Dendritic cell treated with granulocyte-macrophage colony-stimulating factor and Interleukin-4, amounts not matched to agents 40 ng/mL and 50 ng/mL, for 4 days (primary cell): ENCODE measurements around the gene SPEF1.

Experiments used
- H3K27ac Mint-ChIP-seq: one replicate; pipeline ENCODE4 v1.8.0; 2022; ENCODE audit warnings: mild to moderate bottlenecking, mixed read lengths
- H3K27me3 Mint-ChIP-seq: one replicate; pipeline ENCODE4 v1.8.0; 2022; ENCODE audit warnings: mild to moderate bottlenecking, mixed read lengths
- H3K36me3 Mint-ChIP-seq: one replicate; pipeline ENCODE4 v1.8.0; 2022; ENCODE audit warnings: low read depth, mixed read lengths
- H3K4me1 Mint-ChIP-seq: one replicate; pipeline ENCODE4 v1.8.0; 2022; ENCODE audit warnings: low read depth, mixed read lengths
- H3K4me3 Mint-ChIP-seq: one replicate; pipeline ENCODE4 v1.8.0; 2022; ENCODE audit warnings: mild to moderate bottlenecking, moderate library complexity, mixed read lengths
- H3K9me3 Mint-ChIP-seq: one replicate; pipeline ENCODE4 v1.8.0; 2022; ENCODE audit warnings: mixed read lengths
- intact Hi-C: fragments of 100-400 bp; cut with micrococcal nuclease; formaldehyde crosslinking; loops from one replicate; pipeline ENCODE4 v1.15.0; 2022

Gene SPEF1

DNA sequence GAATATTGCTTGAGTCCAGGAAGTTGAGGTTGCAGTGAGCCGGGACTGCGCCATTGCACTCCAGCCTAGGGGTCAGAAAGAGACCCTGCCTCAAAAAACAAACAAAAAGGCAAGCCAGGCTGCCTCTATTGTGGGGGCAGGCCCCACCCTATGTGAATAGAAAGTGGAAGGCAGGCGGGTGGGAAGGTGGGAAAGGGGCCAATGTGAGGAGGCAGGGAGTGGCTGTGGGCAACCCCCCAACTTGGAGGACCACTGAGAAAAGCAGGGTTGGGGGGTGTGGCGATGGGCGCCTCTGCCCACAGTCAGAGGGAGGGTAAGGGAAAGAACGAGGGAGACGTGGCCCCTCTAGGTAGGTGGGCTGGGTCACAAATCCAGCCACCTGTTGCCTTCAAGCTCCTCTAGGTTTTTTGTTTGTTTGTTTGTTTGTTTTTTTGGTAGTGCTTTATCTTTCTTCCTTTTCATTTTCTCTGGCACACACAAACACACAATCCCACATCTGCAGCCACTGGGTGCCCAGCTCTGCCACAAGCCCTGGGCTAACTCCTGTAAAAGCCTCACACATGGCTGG is 33.8 kb upstream of the SPEF1 start:
- no peak overlapping the region for H3K4me3 Mint-ChIP-seq

DNA sequence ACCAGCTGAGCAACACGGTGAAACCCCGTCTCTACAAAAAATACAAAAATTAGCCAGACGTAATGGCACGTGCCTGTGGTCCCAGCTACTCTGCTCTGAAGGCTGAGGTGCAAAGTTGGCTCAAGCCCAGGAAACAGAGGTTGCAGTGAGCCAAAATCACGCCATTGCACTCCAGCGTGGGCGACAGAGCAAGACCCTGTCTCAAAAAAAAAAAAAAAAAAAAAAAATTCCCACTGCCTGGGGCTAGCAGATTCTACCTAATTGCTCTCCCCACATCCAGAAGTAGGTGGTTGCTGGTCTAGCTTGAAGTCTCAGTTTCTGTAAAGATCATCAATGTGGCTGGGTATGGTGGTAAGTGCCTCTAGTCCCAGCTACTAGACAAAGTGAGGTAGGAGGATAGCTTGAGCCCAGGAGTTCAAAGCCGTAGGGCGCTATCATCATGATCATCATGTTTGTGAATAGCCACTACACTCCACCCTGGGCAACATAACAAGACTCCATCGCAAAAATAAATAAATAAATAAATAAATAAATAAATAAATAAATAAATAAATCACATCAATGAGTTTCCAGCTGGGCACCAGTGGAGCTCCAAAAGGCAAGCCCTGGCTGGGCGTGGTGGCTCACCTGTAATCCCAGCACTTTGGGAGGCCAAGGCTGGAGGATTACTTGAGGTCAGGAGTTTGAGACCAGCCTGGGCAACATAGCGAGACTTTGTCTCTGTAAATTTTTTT is 32.8 kb upstream of the SPEF1 start:
- Mint-ChIP-seq H3K4me1 (peaks cover 50% of the 10 kb centered on the region), H3K4me3 (no peak overlapping the region), H3K9me3 (no peaks in the 10 kb centered on the region), H3K27ac (peak overlapping the region; percentile 97), H3K36me3 (peaks cover 6% of the 10 kb centered on the region), H3K27me3 (peaks cover 2% of the 10 kb centered on the region)
- intact Hi-C loops, result no loop called here

More for the DNA sequence above, 33.8 kb upstream of the SPEF1 start:
- peaks cover 6% of the 10 kb centered on the region for H3K36me3 Mint-ChIP-seq
- H3K27ac Mint-ChIP-seq, result peak overlapping the region; percentile 1
- H3K27me3 Mint-ChIP-seq, result peaks cover 2% of the 10 kb centered on the region
- H3K4me1 Mint-ChIP-seq, result peaks cover 57% of the 10 kb centered on the region
- no peaks in the 10 kb centered on the region for H3K9me3 Mint-ChIP-seq
- intact Hi-C loops, result no loop called here

DNA sequence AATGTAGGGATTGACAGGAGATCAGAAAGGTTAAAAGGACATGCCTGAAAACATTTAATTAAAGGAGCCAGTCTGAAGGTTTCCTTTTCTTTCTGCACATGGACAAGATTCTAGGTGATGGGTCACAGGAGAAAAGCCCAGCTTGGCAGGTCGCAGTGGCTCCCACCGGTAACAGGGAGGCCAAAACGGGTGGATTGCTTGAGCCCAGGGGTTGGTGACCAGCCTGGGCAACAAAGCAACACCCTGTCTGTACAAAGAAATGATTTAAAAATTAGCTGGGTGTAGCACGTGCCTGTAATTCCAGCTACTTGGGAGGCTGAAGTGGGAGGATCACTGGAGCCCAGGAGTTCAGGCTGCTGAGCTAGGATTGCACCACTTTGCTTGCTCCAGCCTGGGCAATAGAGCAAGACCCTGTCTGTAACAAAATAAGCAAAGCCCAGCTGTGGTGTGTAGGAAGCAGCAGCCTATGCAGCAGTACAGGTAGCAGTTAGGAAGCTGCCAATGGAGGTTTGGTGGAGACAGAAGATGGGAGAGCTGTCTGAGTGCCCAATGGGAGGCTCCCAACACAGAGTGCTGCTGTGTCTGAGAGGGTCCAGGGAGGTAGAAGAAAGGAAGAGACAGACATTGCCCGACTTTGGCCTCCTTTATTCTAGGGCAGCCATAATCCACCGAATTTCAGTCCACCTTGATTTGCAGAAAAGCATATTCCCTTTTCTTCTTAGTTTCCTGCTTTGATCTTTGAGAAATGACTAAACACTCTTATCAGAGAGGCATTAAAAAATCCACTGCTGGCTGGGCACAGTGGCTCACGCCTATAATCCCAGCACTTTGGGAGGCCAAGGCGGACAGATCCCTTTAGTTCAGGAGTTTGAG is 32.0 kb upstream of the SPEF1 start:
- peaks cover 6% of the 10 kb centered on the region for H3K36me3 Mint-ChIP-seq
- H3K4me3 Mint-ChIP-seq, result no peak overlapping the region
- H3K4me1 Mint-ChIP-seq, result peaks cover 43% of the 10 kb centered on the region
- H3K27ac Mint-ChIP-seq, result peak overlapping the region; percentile 97
- peaks cover 2% of the 10 kb centered on the region for H3K27me3 Mint-ChIP-seq
- intact Hi-C loops, result no loop called here
- no peaks in the 10 kb centered on the region for H3K9me3 Mint-ChIP-seq

DNA sequence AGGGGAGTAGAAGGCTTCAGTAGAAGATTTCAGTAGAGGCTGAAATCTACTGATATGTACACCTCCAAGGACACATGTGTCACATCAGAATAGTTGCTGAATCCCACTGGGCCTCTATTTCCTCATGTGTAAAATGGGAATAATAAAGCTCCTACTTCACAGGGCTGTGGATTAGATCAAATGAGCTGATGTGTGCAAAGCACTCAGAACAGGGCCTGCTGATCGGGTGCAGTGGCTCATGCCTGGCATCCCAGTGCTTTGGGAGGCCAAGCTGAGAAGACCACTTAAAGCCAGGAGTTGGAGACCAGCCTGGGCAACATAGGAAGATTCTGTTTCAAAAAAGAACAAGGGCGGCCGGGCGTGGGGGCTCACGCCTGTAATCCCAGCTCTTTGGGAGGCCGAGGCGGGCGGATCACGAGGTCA is 31.0 kb upstream of the SPEF1 start:
- Mint-ChIP-seq H3K9me3 (no peaks in the 10 kb centered on the region), H3K27ac (peak overlapping the region; percentile 97), H3K27me3 (peaks cover 2% of the 10 kb centered on the region), H3K4me1 (peaks cover 50% of the 10 kb centered on the region), H3K36me3 (peaks cover 6% of the 10 kb centered on the region), H3K4me3 (no peak overlapping the region)
- intact Hi-C loops, result no loop called here

DNA sequence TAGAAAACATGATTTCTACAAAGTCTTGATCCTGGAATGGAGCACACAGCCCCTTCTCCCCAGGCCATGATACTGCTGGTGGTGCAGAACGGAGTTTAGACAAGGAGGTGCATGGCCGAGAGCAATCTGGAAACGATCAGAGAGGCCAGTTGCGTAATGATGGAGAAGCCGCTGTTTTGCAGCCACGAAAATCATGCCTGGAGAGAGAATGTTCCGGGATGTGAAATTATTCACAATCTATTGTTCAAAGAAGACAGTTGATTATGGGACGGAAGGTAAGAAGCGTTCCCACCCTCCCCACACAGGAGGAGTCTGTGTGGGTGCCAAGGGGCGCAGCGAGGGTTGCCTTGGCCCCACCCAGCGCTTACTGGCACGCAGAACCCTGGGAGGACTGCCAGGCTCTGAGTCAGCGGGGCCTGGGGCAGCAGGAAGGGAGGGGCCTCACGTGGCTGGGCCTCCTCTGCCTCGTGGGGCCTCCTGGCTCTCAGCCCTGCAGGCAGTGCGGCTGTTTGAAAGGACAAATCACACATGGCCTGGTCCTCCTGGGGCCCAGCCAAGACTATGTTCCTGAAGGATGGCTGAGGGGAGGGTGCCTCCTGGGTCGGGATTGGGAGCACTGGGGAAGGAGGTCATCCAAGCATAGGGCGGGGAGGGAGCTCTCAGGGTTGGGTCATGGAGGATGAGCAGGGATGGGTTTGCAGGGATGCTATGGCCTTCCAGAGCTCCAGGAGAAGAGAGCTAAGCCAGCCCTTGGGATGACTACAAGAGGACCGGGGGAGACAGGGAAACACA is 30.4 kb upstream of the SPEF1 start:
- H3K4me1 Mint-ChIP-seq, result peaks cover 56% of the 10 kb centered on the region
- peak overlapping the region; percentile 97 for H3K27ac Mint-ChIP-seq
- H3K4me3 Mint-ChIP-seq, result peak overlapping the region; percentile 84
- H3K9me3 Mint-ChIP-seq, result no peaks in the 10 kb centered on the region
- intact Hi-C loops, result loop anchor here (1.0 to 2.0 kb wide), 2 partner anchors 9 to 15 kb away; partner anchors contain the start of genes AP5S1 and CDC25B
- H3K36me3 Mint-ChIP-seq, result peaks cover 6% of the 10 kb centered on the region
- H3K27me3 Mint-ChIP-seq, result peaks cover 2% of the 10 kb centered on the region

DNA sequence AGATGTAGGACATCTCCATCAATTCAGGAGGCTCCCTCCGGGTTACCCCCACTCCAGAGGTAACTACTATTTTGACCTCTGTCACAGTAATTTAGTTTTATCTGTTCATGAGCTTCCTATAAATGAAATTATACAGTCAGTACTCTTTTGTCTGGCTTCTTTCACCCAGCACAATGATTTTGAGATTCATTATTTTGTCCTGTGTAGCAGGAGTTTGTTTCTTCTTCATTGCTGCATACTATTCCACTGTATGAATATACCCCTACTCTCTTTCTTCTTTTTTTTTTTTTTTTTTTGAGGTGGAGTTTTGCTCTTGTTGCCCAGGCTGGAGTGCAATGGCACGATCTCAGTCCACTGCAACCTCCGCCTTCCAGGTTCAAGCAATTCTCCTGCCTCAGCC is 27.3 kb upstream of the SPEF1 start:
- Mint-ChIP-seq H3K36me3 (peaks cover 35% of the 10 kb centered on the region), H3K27ac (peak overlapping the region; percentile 84), H3K4me1 (peaks cover 85% of the 10 kb centered on the region), H3K9me3 (no peaks in the 10 kb centered on the region), H3K27me3 (no peaks in the 10 kb centered on the region), H3K4me3 (peak overlapping the region; percentile 66)
- intact Hi-C loops, result no loop called here

DNA sequence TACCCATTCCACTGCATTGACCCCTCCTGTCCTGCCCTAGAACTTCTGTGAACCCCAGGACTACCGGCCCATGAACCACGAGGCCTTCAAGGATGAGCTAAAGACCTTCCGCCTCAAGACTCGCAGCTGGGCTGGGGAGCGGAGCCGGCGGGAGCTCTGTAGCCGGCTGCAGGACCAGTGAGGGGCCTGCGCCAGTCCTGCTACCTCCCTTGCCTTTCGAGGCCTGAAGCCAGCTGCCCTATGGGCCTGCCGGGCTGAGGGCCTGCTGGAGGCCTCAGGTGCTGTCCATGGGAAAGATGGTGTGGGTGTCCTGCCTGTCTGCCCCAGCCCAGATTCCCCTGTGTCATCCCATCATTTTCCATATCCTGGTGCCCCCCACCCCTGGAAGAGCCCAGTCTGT is 23.5 kb upstream of the SPEF1 start:
- peaks cover 67% of the 10 kb centered on the region for H3K36me3 Mint-ChIP-seq

DNA sequence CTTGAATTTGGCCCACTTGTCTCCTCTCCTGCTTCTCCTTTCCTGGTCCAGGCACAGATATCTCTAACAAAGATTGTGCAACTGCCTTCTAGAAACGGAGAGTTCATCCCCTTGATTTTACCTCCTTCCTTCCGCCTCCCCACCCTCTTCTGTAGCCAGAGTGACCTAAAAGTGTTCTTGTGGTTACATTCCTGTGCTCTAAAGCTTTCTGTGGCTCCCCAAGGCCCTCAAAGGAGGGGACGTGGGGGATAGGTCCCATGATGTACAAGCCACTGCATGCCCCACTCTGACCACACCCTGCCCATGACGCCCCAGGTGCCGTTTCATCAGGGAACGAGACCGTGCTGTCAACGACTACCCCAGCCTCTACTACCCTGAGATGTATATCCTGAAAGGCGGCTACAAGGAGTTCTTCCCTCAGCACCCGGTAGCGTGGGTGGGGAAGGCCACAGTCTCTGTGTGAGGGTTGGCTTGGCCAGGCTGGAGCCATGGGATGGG is 23.1 kb upstream of the SPEF1 start:
- Mint-ChIP-seq H3K4me3 (no peak overlapping the region), H3K4me1 (peaks cover 72% of the 10 kb centered on the region), H3K27me3 (no peaks in the 10 kb centered on the region), H3K36me3 (peaks cover 72% of the 10 kb centered on the region), H3K9me3 (no peaks in the 10 kb centered on the region), H3K27ac (peak overlapping the region; percentile 47)
- intact Hi-C loops, result no loop called here

More for the DNA sequence above, 23.5 kb upstream of the SPEF1 start:
- intact Hi-C loops, result no loop called here
- Mint-ChIP-seq H3K27ac (peak overlapping the region; percentile 84), H3K27me3 (no peaks in the 10 kb centered on the region), H3K4me3 (no peak overlapping the region), H3K9me3 (no peaks in the 10 kb centered on the region), H3K4me1 (peaks cover 74% of the 10 kb centered on the region)

DNA sequence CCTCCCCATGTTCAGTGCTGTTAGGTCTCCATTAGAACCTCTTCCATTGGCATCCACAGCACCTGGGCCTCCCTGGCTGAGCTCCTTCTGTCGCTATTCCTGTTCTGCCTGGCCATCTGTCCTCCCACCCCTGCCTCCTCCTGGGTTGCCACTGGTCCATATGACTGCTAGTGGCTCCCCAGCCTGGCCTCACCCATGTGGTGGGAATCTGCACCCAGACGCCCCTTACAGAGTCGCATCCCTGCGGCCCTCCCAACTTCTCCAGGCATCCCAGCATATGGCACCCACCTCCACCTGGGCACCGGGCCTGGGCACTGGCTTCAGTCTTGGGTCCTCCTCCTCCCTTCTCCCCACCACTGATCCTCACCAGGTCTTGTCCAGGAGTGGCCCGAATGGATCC is 22.6 kb upstream of the SPEF1 start:
- no peak overlapping the region for H3K4me3 Mint-ChIP-seq
- H3K36me3 Mint-ChIP-seq, result peaks cover 76% of the 10 kb centered on the region
- peaks cover 76% of the 10 kb centered on the region for H3K4me1 Mint-ChIP-seq
- intact Hi-C loops, result no loop called here
- H3K27me3 Mint-ChIP-seq, result no peaks in the 10 kb centered on the region
- H3K9me3 Mint-ChIP-seq, result no peaks in the 10 kb centered on the region
- H3K27ac Mint-ChIP-seq, result peak overlapping the region; percentile 47

DNA sequence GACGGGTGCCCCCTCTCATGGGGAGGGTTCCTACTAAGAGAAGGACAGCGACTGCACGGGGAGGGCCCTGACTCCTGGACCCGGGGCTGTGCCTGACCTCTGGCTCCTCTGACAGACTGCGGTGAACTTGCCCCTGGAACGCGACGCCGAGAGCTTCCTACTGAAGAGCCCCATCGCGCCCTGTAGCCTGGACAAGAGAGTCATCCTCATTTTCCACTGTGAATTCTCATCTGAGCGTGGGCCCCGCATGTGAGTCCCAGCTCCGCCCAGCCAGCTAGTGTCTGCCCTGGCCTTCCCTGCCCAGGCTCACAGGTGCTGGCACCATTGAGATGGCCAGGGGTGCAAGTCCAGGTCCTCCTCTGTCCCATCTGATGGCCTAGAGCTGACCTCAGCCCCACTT is 22.0 kb upstream of the SPEF1 start:
- Mint-ChIP-seq H3K4me3 (no peak overlapping the region), H3K4me1 (peaks cover 81% of the 10 kb centered on the region), H3K9me3 (no peaks in the 10 kb centered on the region), H3K36me3 (peaks cover 82% of the 10 kb centered on the region), H3K27ac (peak overlapping the region; percentile 47), H3K27me3 (no peaks in the 10 kb centered on the region)
- intact Hi-C loops, result no loop called here

DNA sequence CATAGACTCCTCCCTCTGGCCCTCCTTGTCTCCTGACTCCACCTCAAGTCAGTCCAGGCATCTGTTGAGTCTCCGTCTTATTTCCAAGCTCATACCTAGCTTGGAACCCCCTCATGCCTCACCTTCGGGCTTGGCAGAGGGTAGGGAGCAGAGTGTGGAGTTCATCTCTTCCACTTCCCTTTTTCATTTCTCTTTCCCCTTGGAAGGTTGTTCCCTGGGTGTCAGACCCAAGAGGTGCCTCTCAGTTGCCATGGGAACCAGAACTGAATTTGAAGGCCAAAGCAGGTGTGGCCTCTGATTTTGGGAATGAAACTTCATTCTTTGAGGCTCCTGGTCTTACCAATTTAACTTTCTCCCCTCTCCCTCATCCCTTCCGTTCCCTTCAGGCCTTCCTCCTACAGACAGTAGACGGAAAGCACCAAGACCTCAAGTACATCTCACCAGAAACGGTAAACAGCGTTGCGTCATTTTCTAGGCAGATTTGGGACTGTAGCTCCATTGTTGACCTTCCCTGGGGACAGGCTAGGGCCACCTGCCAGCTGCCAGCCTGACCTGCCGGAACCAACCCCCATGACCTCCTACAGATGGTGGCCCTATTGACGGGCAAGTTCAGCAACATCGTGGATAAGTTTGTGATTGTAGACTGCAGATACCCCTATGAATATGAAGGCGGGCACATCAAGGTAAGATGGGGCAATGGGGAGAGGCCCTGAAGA is 21.4 kb upstream of the SPEF1 start:
- H3K27me3 Mint-ChIP-seq, result no peaks in the 10 kb centered on the region
- H3K4me3 Mint-ChIP-seq, result no peak overlapping the region
- H3K4me1 Mint-ChIP-seq, result peaks cover 81% of the 10 kb centered on the region
- peaks cover 88% of the 10 kb centered on the region for H3K36me3 Mint-ChIP-seq
- H3K27ac Mint-ChIP-seq, result peak overlapping the region; percentile 9
- no peaks in the 10 kb centered on the region for H3K9me3 Mint-ChIP-seq
- intact Hi-C loops, result no loop called here

DNA sequence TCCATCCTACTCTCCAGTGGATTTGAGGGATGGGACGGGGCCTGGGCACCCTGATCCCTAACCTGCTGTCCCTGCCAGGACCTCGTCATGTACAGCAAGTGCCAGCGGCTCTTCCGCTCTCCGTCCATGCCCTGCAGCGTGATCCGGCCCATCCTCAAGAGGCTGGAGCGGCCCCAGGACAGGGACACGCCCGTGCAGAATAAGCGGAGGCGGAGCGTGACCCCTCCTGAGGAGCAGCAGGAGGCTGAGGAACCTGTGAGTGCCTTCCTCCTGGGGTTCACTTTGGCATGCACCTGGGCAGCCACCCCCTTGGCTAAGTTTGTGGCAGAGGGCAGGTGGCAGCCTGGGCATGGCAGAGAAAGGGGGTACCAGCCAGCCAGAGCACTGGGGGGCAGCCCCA is 20.6 kb upstream of the SPEF1 start:
- peaks cover 81% of the 10 kb centered on the region for H3K4me1 Mint-ChIP-seq
- H3K27ac Mint-ChIP-seq, result no peak overlapping the region
- no peaks in the 10 kb centered on the region for H3K9me3 Mint-ChIP-seq
- intact Hi-C loops, result no loop called here
- no peak overlapping the region for H3K4me3 Mint-ChIP-seq
- H3K36me3 Mint-ChIP-seq, result peaks cover 96% of the 10 kb centered on the region
- no peaks in the 10 kb centered on the region for H3K27me3 Mint-ChIP-seq

DNA sequence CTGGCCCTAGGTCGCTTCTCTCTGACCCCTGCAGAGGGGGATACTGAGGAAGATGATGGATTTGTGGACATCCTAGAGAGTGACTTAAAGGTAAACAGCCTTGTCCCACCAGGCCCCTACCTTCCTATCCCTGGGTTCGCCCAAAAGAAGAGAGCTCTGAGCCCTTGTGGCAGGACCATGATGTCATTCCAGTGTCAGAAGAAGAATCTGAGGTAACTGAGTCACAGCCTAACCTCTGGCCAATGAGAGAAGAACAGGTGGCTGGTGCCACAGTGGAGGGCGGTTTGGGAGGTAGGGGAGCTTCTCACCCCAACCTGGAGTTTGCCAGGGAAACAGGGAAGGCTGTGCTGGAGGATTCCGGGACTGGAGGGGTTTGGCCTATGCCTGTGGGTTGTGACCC is 20.1 kb upstream of the SPEF1 start:
- H3K36me3 Mint-ChIP-seq, result peaks cover 97% of the 10 kb centered on the region
- H3K27me3 Mint-ChIP-seq, result no peaks in the 10 kb centered on the region
- no peaks in the 10 kb centered on the region for H3K9me3 Mint-ChIP-seq
- no peak overlapping the region for H3K27ac Mint-ChIP-seq
- H3K4me1 Mint-ChIP-seq, result peaks cover 80% of the 10 kb centered on the region
- intact Hi-C loops, result no loop called here
- H3K4me3 Mint-ChIP-seq, result no peak overlapping the region
